GM12878 (cell line): Measurements from ENCODE around the gene DSTN.

Experiments used
- ATF2 ChIP-seq: IDR thresholded peaks from 2 replicates; pipeline ENCODE4 v1.6.1; 2012; ENCODE audit warnings: low read length, inconsistent platforms
- BHLHE40 ChIP-seq, 2 experiments: fragments of 450-650 bp in 1 of 2; IDR thresholded peaks; 2 replicates each; pipeline ENCODE4 v1.6.1; 2011 to 2017; ENCODE audit warnings: low read depth in 2 of 2, borderline replicate concordance in 1 of 2, improper control_type of control experiment in 1 of 2, low read length in 1 of 2, mild to moderate bottlenecking in 1 of 2
- BRCA1 ChIP-seq: IDR thresholded peaks from 2 replicates; pipeline ENCODE4 v1.6.1; 2011; ENCODE audit warnings: low read depth, low read length, improper control_type of control experiment
- CREB1 ChIP-seq: IDR thresholded peaks from 2 replicates; pipeline ENCODE4 v1.6.1; 2012; ENCODE audit warnings: low read depth, mild to moderate bottlenecking, inconsistent platforms
- EGR1 ChIP-seq, 2 experiments: IDR thresholded peaks; 1 replicate in 1 of 2; 2 replicates in 1 of 2; pipeline ENCODE4 v1.6.1; 2011 to 2012; ENCODE audit warnings: low read depth in 2 of 2, low read length in 2 of 2, borderline replicate concordance in 1 of 2, mild to moderate bottlenecking in 1 of 2, moderate library complexity in 1 of 2
- EP300 ChIP-seq, 2 experiments: fragments of 150-350 bp in 1 of 2; IDR thresholded peaks; 2 replicates each; pipeline ENCODE4 v1.6.1; 2011 to 2012; ENCODE audit warnings: low read depth in 2 of 2, low read length in 2 of 2, borderline replicate concordance in 1 of 2, improper control_type of control experiment in 1 of 2, inconsistent platforms in 1 of 2; ENCODE audit not compliant: control insufficient read depth in 1 of 2
- EZH2 ChIP-seq: IDR thresholded peaks from 2 replicates; pipeline ENCODE4 v1.6.1; 2012; ENCODE audit warnings: low read depth, mild to moderate bottlenecking, control low read depth, inconsistent platforms, low read length, borderline replicate concordance; ENCODE audit not compliant: control insufficient read depth
- NFYA ChIP-seq: IDR thresholded peaks from 2 replicates; pipeline ENCODE4 v1.6.1; 2011; ENCODE audit warnings: low read depth, mild to moderate bottlenecking, low read length, improper control_type of control experiment, borderline replicate concordance
- RAD21 ChIP-seq: IDR thresholded peaks from 2 replicates; pipeline ENCODE4 v1.6.1; 2011; ENCODE audit warnings: mild to moderate bottlenecking, low read depth, low read length, moderate library complexity; ENCODE audit not compliant: insufficient read depth
- REST ChIP-seq: IDR thresholded peaks from 2 replicates; pipeline ENCODE4 v1.6.1; 2012; ENCODE audit warnings: mild to moderate bottlenecking, low read depth, low read length
- SIX5 ChIP-seq: IDR thresholded peaks from 2 replicates; pipeline ENCODE4 v1.6.1; 2011; ENCODE audit warnings: mild to moderate bottlenecking, low read depth, low read length, moderate library complexity; ENCODE audit not compliant: severe bottlenecking
- TF ChIP-seq, protein P1 (sequence below), 3 experiments: IDR thresholded peaks in 2 of 3; conservative IDR thresholded peaks in 1 of 3; 2 replicates each; pipeline ENCODE4 v1.5.1; 2011; ENCODE audit warnings: low read depth in 3 of 3, low read length in 3 of 3, mild to moderate bottlenecking in 3 of 3, control low read depth in 2 of 3, moderate library complexity in 2 of 3, inconsistent platforms in 1 of 3, mixed read lengths in 1 of 3; ENCODE audit not compliant: control insufficient read depth in 2 of 3, insufficient read depth in 1 of 3; ENCODE audit errors: extremely low read depth in 1 of 3

DNA sequence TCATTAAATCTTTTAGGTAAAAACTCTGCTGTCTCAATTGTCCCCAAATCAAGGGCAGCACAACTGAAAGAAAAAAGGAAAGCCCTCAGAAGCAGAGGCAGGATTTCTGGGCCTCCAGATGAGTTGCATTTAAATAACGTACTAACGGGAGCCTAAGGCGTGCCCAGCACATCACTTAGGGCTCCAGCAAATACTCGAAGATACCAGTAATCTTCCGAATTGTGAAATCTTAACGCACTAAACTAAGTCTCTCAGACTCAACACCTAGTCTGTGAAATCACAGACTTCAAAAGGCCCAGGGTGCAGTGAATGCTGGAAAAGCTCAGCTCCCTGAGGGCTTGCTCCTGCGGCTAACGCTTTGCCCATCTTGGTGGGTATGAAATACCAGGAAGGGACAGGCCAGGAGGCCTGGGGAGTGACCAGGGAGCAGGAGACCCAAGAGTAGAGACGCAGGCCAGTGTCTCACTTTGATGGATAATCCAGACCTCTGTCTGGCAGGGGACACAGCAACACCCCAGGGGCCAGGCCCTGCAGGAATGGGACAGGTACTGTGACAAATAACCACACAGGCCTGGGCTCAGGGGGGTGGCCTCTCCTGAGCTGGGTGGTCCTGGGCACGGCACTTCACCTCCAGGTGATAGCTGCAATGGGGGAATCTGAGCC, 75.8 kb downstream of the DSTN start:
- TF ChIP-seq SIX5: no peak
- TF ChIP-seq EP300 (IDR thresholded peaks at IDR 0.05; ENCODE audit: borderline replicate concordance in 1 of 2, control insufficient read depth in 1 of 2, low read depth in 2 of 2, low read length in 2 of 2): no peak
- TF ChIP-seq REST: no peak
- TF ChIP-seq, protein P1, sequence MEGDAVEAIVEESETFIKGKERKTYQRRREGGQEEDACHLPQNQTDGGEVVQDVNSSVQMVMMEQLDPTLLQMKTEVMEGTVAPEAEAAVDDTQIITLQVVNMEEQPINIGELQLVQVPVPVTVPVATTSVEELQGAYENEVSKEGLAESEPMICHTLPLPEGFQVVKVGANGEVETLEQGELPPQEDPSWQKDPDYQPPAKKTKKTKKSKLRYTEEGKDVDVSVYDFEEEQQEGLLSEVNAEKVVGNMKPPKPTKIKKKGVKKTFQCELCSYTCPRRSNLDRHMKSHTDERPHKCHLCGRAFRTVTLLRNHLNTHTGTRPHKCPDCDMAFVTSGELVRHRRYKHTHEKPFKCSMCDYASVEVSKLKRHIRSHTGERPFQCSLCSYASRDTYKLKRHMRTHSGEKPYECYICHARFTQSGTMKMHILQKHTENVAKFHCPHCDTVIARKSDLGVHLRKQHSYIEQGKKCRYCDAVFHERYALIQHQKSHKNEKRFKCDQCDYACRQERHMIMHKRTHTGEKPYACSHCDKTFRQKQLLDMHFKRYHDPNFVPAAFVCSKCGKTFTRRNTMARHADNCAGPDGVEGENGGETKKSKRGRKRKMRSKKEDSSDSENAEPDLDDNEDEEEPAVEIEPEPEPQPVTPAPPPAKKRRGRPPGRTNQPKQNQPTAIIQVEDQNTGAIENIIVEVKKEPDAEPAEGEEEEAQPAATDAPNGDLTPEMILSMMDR (IDR thresholded peaks at IDR 0.05 in 2 of 3, conservative IDR thresholded peaks at IDR 0.05 in 1 of 3; ENCODE audit: control insufficient read depth in 2 of 3, extremely low read depth in 1 of 3, insufficient read depth in 1 of 3, low read depth in 3 of 3, low read length in 3 of 3): no peak
- no peak for TF ChIP-seq EGR1 (IDR thresholded peaks at IDR 0.05; ENCODE audit: borderline replicate concordance in 1 of 2, low read depth in 2 of 2, low read length in 2 of 2)
- no peak for TF ChIP-seq BHLHE40 (IDR thresholded peaks at IDR 0.05; ENCODE audit: borderline replicate concordance in 1 of 2, low read depth in 2 of 2, low read length in 1 of 2)
- no peak for TF ChIP-seq ATF2
- no peak for TF ChIP-seq RAD21
- TF ChIP-seq BRCA1: no peak
- no peak for TF ChIP-seq CREB1
- TF ChIP-seq NFYA: no peak
- no peak for TF ChIP-seq EZH2
